Calu3 (cell line): Measurements from ENCODE around the gene TPM1. TPM values are rescaled to one million over a fixed set of nuclear protein-coding genes. Genes with fewer than 3 reads are reported as not detected.

Experiments used
- BruUV-seq: library from RNA; stranded (reverse); fragments of 400-500 nt; replicated peaks from 2 replicates; lab custom pipeline; 2021; lab: Mats Ljungman, UMichigan
- CTCF ChIA-PET: fragments of 300-600 bp; sonication (Branson Sonifier 250); formaldehyde crosslinking; loops from one replicate; lab custom pipeline; 2022; ENCODE audit warnings: antibody characterized with exemption; lab: Charles Lee
- DNase-seq: peaks from one replicate; pipeline ENCODE4 v3.0.0; 2022
- H3K27ac Mint-ChIP-seq: one replicate; pipeline ENCODE4 v1.8.0; 2022; ENCODE audit warnings: mixed read lengths; ENCODE audit not compliant: unreplicated experiment
- H3K27me3 Mint-ChIP-seq: one replicate; pipeline ENCODE4 v1.8.0; 2022; ENCODE audit warnings: mixed read lengths; ENCODE audit not compliant: unreplicated experiment
- H3K36me3 Mint-ChIP-seq: one replicate; pipeline ENCODE4 v1.8.0; 2022; ENCODE audit warnings: mild to moderate bottlenecking, moderate library complexity, mixed read lengths; ENCODE audit not compliant: insufficient read depth, unreplicated experiment
- H3K4me1 Mint-ChIP-seq: one replicate; pipeline ENCODE4 v1.8.0; 2022; ENCODE audit warnings: mild to moderate bottlenecking, low read depth, mixed read lengths; ENCODE audit not compliant: unreplicated experiment
- H3K4me3 Mint-ChIP-seq: one replicate; pipeline ENCODE4 v1.8.0; 2022; ENCODE audit warnings: mild to moderate bottlenecking, low read depth, moderate library complexity, mixed read lengths; ENCODE audit not compliant: unreplicated experiment
- H3K9me3 Mint-ChIP-seq: one replicate; pipeline ENCODE4 v1.8.0; 2022; ENCODE audit warnings: low read depth, mixed read lengths; ENCODE audit not compliant: unreplicated experiment
- intact Hi-C: fragments of 100-400 bp; cut with micrococcal nuclease; formaldehyde crosslinking; loops from one replicate; pipeline ENCODE4 v1.10.0; 2022; ENCODE audit not compliant: unreplicated experiment
- total RNA-seq: library from RNA; stranded (reverse); gene quantifications from 2 replicates; pipeline ENCODE4 v1.2.3, GENCODE V29; 2022
- TF ChIP-seq, protein P1 (sequence below): fragments of 200-600 bp; IDR thresholded peaks from one replicate; pipeline ENCODE4 v1.8.0; 2022; ENCODE audit warnings: antibody characterized with exemption; ENCODE audit not compliant: unreplicated experiment

The TPM1 gene
- total RNA-seq, 1 experiment from 2014 or later, result 1,158 TPM

DNA sequence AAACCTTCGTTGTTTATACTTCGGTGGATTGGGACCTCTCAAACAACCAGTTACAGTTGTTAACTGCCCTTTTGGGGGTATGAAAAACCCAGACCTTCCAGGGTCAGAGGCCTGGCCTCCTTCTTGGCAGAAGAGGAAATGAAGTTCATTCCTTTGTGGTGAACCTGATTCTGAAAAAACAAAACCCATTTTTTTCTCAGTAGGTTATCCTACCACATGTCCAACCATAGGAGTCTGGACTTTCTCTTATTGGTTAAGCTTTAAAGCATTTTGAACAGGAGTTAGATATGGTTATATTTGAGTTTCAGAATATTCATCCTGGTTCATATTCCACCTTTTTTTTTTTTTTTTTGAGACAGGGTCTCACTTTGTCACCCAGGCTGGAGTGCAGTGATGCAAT is 71.9 kb downstream of the TPM1 start:
- Mint-ChIP-seq H3K27me3 (no peaks in the 10 kb centered on the region), H3K4me3 (no peak overlapping the region), H3K27ac (no peak overlapping the region), H3K4me1 (peaks cover under 1% of the 10 kb centered on the region), H3K36me3 (no peaks in the 10 kb centered on the region), H3K9me3 (peaks cover 8% of the 10 kb centered on the region)
- TF ChIP-seq, protein P1, sequence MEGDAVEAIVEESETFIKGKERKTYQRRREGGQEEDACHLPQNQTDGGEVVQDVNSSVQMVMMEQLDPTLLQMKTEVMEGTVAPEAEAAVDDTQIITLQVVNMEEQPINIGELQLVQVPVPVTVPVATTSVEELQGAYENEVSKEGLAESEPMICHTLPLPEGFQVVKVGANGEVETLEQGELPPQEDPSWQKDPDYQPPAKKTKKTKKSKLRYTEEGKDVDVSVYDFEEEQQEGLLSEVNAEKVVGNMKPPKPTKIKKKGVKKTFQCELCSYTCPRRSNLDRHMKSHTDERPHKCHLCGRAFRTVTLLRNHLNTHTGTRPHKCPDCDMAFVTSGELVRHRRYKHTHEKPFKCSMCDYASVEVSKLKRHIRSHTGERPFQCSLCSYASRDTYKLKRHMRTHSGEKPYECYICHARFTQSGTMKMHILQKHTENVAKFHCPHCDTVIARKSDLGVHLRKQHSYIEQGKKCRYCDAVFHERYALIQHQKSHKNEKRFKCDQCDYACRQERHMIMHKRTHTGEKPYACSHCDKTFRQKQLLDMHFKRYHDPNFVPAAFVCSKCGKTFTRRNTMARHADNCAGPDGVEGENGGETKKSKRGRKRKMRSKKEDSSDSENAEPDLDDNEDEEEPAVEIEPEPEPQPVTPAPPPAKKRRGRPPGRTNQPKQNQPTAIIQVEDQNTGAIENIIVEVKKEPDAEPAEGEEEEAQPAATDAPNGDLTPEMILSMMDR, result no peak
- DNase-seq, result no peak
- BruUV-seq, result no TSS peak
- intact Hi-C loops, result no loop called here
- CTCF ChIA-PET, result interaction anchor here (0.7 kb wide), 2 partner anchors 11 to 388 kb away, joined by 4 read pairs; no protein-coding TSS in a partner anchor

Other genes starting within 250 kb of the TPM1 start
- 16.1 and 17.3 TPM in 2 replicates for gene LACTB, start 79.1 kb downstream of the TPM1 start, total RNA-seq
- 64.4 and 66.8 TPM in 2 replicates for gene RPS27L, start 114.7 kb downstream of the TPM1 start, total RNA-seq
- gene RAB8B, start 146.9 kb downstream of the TPM1 start, total RNA-seq, result 15.8 and 16.0 TPM in 2 replicates
- gene APH1B, start 234.9 kb downstream of the TPM1 start, total RNA-seq, result 11.4 and 11.6 TPM in 2 replicates